Measurements from ENCODE around the gene LSM10. TPM values are rescaled to one million over a fixed set of nuclear protein-coding genes. Genes with fewer than 3 reads are reported as not detected.
A peak's percentile ranks its signal among the peaks of the same experiment; 100 is the strongest.

LSM10 gene
- polyA plus RNA-seq, 3 donors from 2014 or later = 156 to 181 (median 164) TPM

- H3K4me1 Mint-ChIP-seq = peaks cover 7 to 9% of the 10 kb centered on the region in 2 donors
- peak; percentile 77 to 81 (median 77) for DNase-seq
- H3K36me3 Mint-ChIP-seq = peaks cover 4 to 5% (median 4%) of the 10 kb centered on the region in 3 donors
- H3K27ac Mint-ChIP-seq = peak overlapping the region in 4 of 6 donors; percentile 7 to 83 (median 30)
- no peaks in the 10 kb centered on the region for H3K9me3 Mint-ChIP-seq
- no peaks in the 10 kb centered on the region for H3K27me3 Mint-ChIP-seq (ENCODE audit: low read depth in 3 of 3)
- H3K4me3 Mint-ChIP-seq = no peak overlapping the region
Observed at GRCh38 chr1:36420836-36421317, 23.2 kb upstream of the LSM10 start.

DNA sequence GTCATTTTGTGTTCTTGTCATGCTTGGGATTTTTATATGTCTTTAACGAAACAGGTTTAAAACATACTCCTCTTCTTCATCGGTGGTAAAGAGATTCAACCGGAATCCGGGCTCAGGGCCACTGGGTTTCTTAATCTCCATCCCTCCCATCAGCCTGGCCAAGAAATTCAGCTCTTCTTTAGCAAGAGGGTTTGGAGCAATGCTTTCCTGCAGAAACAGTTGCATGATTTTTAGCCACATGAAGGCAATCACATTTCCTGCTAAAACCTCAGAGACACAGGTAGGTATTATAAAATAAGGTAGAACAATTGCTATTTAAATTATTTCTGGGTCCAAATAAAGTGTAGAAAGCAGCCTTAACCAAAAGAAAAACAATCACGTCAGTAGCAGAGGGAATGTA, 22.7 kb upstream of the LSM10 start:
- Mint-ChIP-seq H3K36me3 (peaks cover 4 to 8% (median 4%) of the 10 kb centered on the region in 3 donors), H3K4me1 (peaks cover 7 to 9% of the 10 kb centered on the region in 2 donors), H3K27ac (peak overlapping the region in 2 of 6 donors; percentile 7 to 29), H3K9me3 (no peaks in the 10 kb centered on the region), H3K27me3 (ENCODE audit: low read depth in 3 of 3) (no peaks in the 10 kb centered on the region), H3K4me3 (no peak overlapping the region)
- no peak for DNase-seq

- H3K36me3 Mint-ChIP-seq = peaks cover 4 to 8% (median 4%) of the 10 kb centered on the region in 3 donors
- H3K27ac Mint-ChIP-seq = no peak overlapping the region
- no peaks in the 10 kb centered on the region for H3K9me3 Mint-ChIP-seq
- H3K4me1 Mint-ChIP-seq = peaks cover 7 to 9% of the 10 kb centered on the region in 2 donors
- no peak overlapping the region for H3K4me3 Mint-ChIP-seq
- no peak for DNase-seq
- no peaks in the 10 kb centered on the region for H3K27me3 Mint-ChIP-seq (ENCODE audit: low read depth in 3 of 3)
Observed at GRCh38 chr1:36419569-36419968, 21.9 kb upstream of the LSM10 start.

DNA sequence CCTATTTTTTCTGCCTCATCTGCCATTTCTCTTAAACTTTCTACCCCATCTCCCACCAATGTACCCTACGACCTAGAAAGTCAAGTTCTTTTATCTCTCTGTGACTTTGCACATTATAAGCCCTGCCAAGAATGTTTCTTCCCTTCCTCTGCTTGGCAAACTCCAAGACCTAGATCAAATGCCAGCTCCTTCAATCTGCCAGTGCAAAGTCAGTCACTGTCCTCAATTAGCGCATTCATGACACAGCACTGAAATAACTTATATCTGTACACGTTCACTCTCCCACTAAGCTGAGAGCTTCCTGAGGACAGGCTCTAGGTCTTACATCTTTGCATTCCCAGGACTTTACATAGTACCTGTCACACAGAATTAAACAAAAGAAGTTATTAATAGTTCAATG, 21.4 kb upstream of the LSM10 start:
- Mint-ChIP-seq H3K4me3 (no peak overlapping the region), H3K4me1 (peaks cover 7 to 9% of the 10 kb centered on the region in 2 donors), H3K27ac (no peak overlapping the region), H3K27me3 (ENCODE audit: low read depth in 3 of 3) (no peaks in the 10 kb centered on the region), H3K9me3 (no peaks in the 10 kb centered on the region), H3K36me3 (peaks cover 4 to 8% (median 4%) of the 10 kb centered on the region in 3 donors)
- no peak for DNase-seq

GRCh38 chr1:36417931-36418330, 20.2 kb upstream of the LSM10 start:
- H3K4me3 Mint-ChIP-seq = no peak overlapping the region
- DNase-seq = no peak
- no peaks in the 10 kb centered on the region for H3K27me3 Mint-ChIP-seq (ENCODE audit: low read depth in 3 of 3)

DNA sequence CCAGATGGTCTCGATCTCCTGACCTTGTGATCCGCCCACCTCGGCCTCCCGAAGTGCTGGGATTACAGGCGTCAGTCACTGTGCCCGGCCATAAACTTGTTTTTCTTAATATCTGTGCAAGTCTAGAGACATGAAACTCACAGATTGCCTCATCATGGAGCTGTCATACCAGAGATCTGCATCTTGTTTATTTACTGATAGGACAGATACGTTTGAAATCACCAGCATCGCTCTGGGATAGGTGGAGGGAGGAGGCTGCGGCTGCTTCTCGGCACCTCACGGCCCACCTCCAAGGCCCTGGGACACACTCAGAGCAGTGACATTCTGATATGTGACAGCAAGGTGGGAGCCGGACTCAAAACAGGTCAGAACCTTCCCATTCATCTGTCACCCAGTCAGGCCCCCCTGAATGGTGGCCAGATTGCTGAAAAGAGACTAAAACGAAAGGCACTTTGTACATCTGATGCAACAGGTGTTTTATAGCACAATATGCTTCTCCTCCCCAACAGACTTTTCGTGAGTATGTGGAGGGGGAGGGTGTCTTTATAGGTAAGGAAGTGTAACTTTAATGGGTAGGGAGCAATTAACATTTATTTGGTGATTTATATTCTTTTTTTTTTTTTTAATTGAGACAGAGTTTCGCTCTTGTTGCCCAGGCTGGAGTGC, 18.1 kb upstream of the LSM10 start:
- peaks cover 6 to 9% (median 8%) of the 10 kb centered on the region in 3 donors for H3K36me3 Mint-ChIP-seq
- H3K27me3 Mint-ChIP-seq (ENCODE audit: low read depth in 3 of 3) = no peaks in the 10 kb centered on the region
- H3K4me3 Mint-ChIP-seq = no peak overlapping the region
- H3K27ac Mint-ChIP-seq = no peak overlapping the region
- H3K4me1 Mint-ChIP-seq = peaks cover 8 to 16% of the 10 kb centered on the region in 2 donors
- no peak for DNase-seq
- H3K9me3 Mint-ChIP-seq = no peaks in the 10 kb centered on the region

More at GRCh38 chr1:36417931-36418330, 20.2 kb upstream of the LSM10 start:
- H3K4me1 Mint-ChIP-seq = peaks cover 7 to 9% of the 10 kb centered on the region in 2 donors
- H3K36me3 Mint-ChIP-seq = peaks cover 4 to 8% (median 4%) of the 10 kb centered on the region in 3 donors
- no peaks in the 10 kb centered on the region for H3K9me3 Mint-ChIP-seq
- no peak overlapping the region for H3K27ac Mint-ChIP-seq

GRCh38 chr1:36414384-36414783, 16.7 kb upstream of the LSM10 start:
- H3K27ac Mint-ChIP-seq = no peak overlapping the region

GRCh38 chr1:36411674-36412648, 14.3 kb upstream of the LSM10 start:
- H3K4me1 Mint-ChIP-seq = peaks cover 5 to 11% of the 10 kb centered on the region in 2 donors
- H3K36me3 Mint-ChIP-seq = peaks cover 15 to 30% (median 21%) of the 10 kb centered on the region in 3 donors
- H3K27ac Mint-ChIP-seq = peak overlapping the region; percentile 51 to 80 (median 64)
- H3K4me3 Mint-ChIP-seq = peak overlapping the region in 1 of 5 donors; percentile 30
- peak; percentile 19 to 24 (median 20) for DNase-seq
- H3K27me3 Mint-ChIP-seq (ENCODE audit: low read depth in 3 of 3) = peaks cover 0 to 2% (median 0%) of the 10 kb centered on the region in 3 donors
- no peaks in the 10 kb centered on the region for H3K9me3 Mint-ChIP-seq

More at GRCh38 chr1:36414384-36414783, 16.7 kb upstream of the LSM10 start:
- no peak for DNase-seq
- no peaks in the 10 kb centered on the region for H3K9me3 Mint-ChIP-seq
- H3K4me1 Mint-ChIP-seq = peaks cover 5 to 11% of the 10 kb centered on the region in 2 donors
- H3K36me3 Mint-ChIP-seq = peaks cover 8 to 18% (median 13%) of the 10 kb centered on the region in 3 donors
- no peaks in the 10 kb centered on the region for H3K27me3 Mint-ChIP-seq (ENCODE audit: low read depth in 3 of 3)
- no peak overlapping the region for H3K4me3 Mint-ChIP-seq

- Mint-ChIP-seq H3K36me3 (peaks cover 20 to 31% (median 31%) of the 10 kb centered on the region in 3 donors), H3K4me1 (peaks cover 5 to 11% of the 10 kb centered on the region in 2 donors), H3K4me3 (no peak overlapping the region), H3K27ac (peak overlapping the region in 1 of 6 donors; percentile 45), H3K9me3 (no peaks in the 10 kb centered on the region), H3K27me3 (ENCODE audit: low read depth in 3 of 3) (peaks cover 0 to 2% (median 0%) of the 10 kb centered on the region in 3 donors)
- DNase-seq = no peak
Observed at GRCh38 chr1:36408479-36408878, 10.8 kb upstream of the LSM10 start.

GRCh38 chr1:36406440-36406839, 8.7 kb upstream of the LSM10 start:
- Mint-ChIP-seq H3K36me3 (peaks cover 19 to 31% (median 28%) of the 10 kb centered on the region in 3 donors), H3K4me1 (peaks cover 14 to 17% of the 10 kb centered on the region in 2 donors), H3K9me3 (no peaks in the 10 kb centered on the region), H3K4me3 (no peak overlapping the region), H3K27ac (peak overlapping the region in 1 of 6 donors; percentile 77), H3K27me3 (ENCODE audit: low read depth in 3 of 3) (peaks cover 0 to 3% (median 0%) of the 10 kb centered on the region in 3 donors)
- no peak for DNase-seq

- Mint-ChIP-seq H3K36me3 (peaks cover 8 to 15% (median 13%) of the 10 kb centered on the region in 3 donors), H3K4me1 (peaks cover 38 to 46% of the 10 kb centered on the region in 2 donors), H3K9me3 (no peaks in the 10 kb centered on the region), H3K27ac (peak overlapping the region; percentile 68 to 98 (median 96)), H3K27me3 (ENCODE audit: low read depth in 3 of 3) (peaks cover 11 to 14% (median 13%) of the 10 kb centered on the region in 3 donors), H3K4me3 (peak overlapping the region; percentile 32 to 96 (median 76))
- no peak for DNase-seq
Observed at GRCh38 chr1:36402504-36402890, 4.8 kb upstream of the LSM10 start.

GRCh38 chr1:36401602-36402503, 4.1 kb upstream of the LSM10 start:
- Mint-ChIP-seq H3K36me3 (peaks cover 6 to 9% (median 7%) of the 10 kb centered on the region in 3 donors), H3K27ac (peak overlapping the region; percentile 95 to 98 (median 96)), H3K4me3 (peak overlapping the region; percentile 84 to 96 (median 88)), H3K27me3 (ENCODE audit: low read depth in 3 of 3) (peaks cover 11 to 15% (median 14%) of the 10 kb centered on the region in 3 donors), H3K9me3 (no peaks in the 10 kb centered on the region), H3K4me1 (peaks cover 44 to 52% of the 10 kb centered on the region in 2 donors)
- no peak for DNase-seq
